Esophagus muscularis mucosa (tissue), 3 donors: Measurements from ENCODE around the gene RAB3C.

Experiments used
- POLR2AphosphoS5 ChIP-seq, 2 donors: sonication (generic); formaldehyde crosslinking; IDR thresholded peaks; one replicate each; pipeline ENCODE4 v1.6.1; 2017; ENCODE audit warnings: antibody characterized with exemption in 2 of 2
- TF ChIP-seq, protein P1 (sequence below), 3 experiments: fragments of 200-600 bp in 2 of 3; fragments of 450-650 bp in 1 of 3; sonication (generic) in 2 of 3; IDR thresholded peaks; one replicate each; pipeline ENCODE4 v1.5.1; 2017 to 2019; ENCODE audit warnings: antibody characterized with exemption in 3 of 3, mild to moderate bottlenecking in 2 of 3, moderate library complexity in 1 of 3

DNA sequence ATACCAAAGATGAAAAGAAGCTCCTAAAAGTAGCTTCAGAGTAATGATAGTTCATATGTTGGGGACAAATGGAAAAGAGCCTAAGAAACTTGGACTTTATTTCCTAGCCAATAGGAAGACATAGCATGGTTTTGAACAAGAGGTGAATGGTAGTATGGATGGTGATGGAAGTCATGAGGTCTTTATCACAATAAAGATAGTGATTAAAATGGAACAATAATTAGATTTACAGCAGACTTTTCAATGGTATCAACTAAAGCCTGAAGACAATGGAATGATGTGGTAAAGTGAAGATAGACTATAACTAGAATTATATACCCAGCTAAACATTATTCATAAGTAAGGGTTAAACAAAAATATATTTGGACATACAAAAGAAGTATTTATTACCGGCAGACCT is 131.2 kb downstream of the RAB3C start:
- TF ChIP-seq, protein P1, sequence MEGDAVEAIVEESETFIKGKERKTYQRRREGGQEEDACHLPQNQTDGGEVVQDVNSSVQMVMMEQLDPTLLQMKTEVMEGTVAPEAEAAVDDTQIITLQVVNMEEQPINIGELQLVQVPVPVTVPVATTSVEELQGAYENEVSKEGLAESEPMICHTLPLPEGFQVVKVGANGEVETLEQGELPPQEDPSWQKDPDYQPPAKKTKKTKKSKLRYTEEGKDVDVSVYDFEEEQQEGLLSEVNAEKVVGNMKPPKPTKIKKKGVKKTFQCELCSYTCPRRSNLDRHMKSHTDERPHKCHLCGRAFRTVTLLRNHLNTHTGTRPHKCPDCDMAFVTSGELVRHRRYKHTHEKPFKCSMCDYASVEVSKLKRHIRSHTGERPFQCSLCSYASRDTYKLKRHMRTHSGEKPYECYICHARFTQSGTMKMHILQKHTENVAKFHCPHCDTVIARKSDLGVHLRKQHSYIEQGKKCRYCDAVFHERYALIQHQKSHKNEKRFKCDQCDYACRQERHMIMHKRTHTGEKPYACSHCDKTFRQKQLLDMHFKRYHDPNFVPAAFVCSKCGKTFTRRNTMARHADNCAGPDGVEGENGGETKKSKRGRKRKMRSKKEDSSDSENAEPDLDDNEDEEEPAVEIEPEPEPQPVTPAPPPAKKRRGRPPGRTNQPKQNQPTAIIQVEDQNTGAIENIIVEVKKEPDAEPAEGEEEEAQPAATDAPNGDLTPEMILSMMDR (IDR thresholded peaks at IDR 0.05) = no peak
- no peak for TF ChIP-seq POLR2AphosphoS5 (IDR thresholded peaks at IDR 0.05)
